B cell (primary cell): ENCODE measurements around the gene TACR2. TPM values are rescaled to one million over a fixed set of nuclear protein-coding genes. Genes with fewer than 3 reads are reported as not detected.

Experiments
- ATAC-seq: fragments of 200-7000 bp; cut with Tn5 transposase; one replicate; pipeline ENCODE4 v1.10.0; 2021; ENCODE audit warnings: low read depth, mild to moderate bottlenecking, moderate number of reproducible peaks, moderate library complexity
- CTCF ChIA-PET: fragments of 350-600 bp; sonication (Branson Sonifier 250); formaldehyde crosslinking; loops from one replicate; lab custom pipeline; 2021; ENCODE audit warnings: antibody characterized with exemption, inconsistent platforms; lab: Charles Lee
- POLR2A ChIA-PET: fragments of 350-600 bp; sonication (Branson Sonifier 250); formaldehyde crosslinking; loops from one replicate; lab custom pipeline; 2021; ENCODE audit warnings: antibody characterized with exemption; lab: Charles Lee
- DNase-seq: peaks from one replicate; pipeline ENCODE4 v3.0.0; 2013
- H2AFZ ChIP-seq: 2 replicates; pipeline ENCODE4 v1.6.1; 2012; ENCODE audit warnings: mild to moderate bottlenecking, low read depth, low read length; ENCODE audit not compliant: insufficient read depth, poor library complexity, severe bottlenecking
- H3K27ac ChIP-seq, 2 donors: 1 replicate in 1 of 2; 2 replicates in 1 of 2; pipeline ENCODE4 v1.5.1; 2012 to 2013; ENCODE audit warnings: low read length in 2 of 2, mild to moderate bottlenecking in 2 of 2, moderate library complexity in 1 of 2
- H3K27me3 ChIP-seq, 4 experiments: fragments of 200-600 bp in 1 of 4; sonication (generic) in 1 of 4; replicated peaks in 1 of 4; 1 replicate in 2 of 4; 2 replicates in 2 of 4; pipeline versions ENCODE4 v1.6.1 to v1.7.0; 2013 to 2016; ENCODE audit warnings: low read length in 3 of 4, mild to moderate bottlenecking in 2 of 4, mixed read lengths in 1 of 4, moderate library complexity in 1 of 4; ENCODE audit not compliant: insufficient read depth in 4 of 4, control insufficient read depth in 3 of 4; ENCODE audit errors: control extremely low read depth in 1 of 4
- H3K36me3 ChIP-seq, 2 experiments: replicated peaks in 1 of 2; 1 replicate in 1 of 2; 2 replicates in 1 of 2; pipeline versions ENCODE4 v1.6.1 to v1.7.1; 2013; ENCODE audit warnings: low read length in 1 of 2; ENCODE audit not compliant: insufficient read depth in 2 of 2, control insufficient read depth in 1 of 2; ENCODE audit errors: control extremely low read depth in 1 of 2, extremely low read depth in 1 of 2
- H3K4me1 ChIP-seq, 2 donors: fragments of 200-600 bp in 1 of 2; sonication (generic) in 1 of 2; 1 replicate in 1 of 2; 2 replicates in 1 of 2; pipeline versions ENCODE4 v1.5.1 to v1.6.1; 2013 to 2017; ENCODE audit warnings: low read length in 2 of 2; ENCODE audit not compliant: control insufficient read depth in 2 of 2, insufficient read depth in 2 of 2
- H3K4me2 ChIP-seq: replicated peaks from 2 replicates; pipeline ENCODE3; 2012; ENCODE audit warnings: mild to moderate bottlenecking, low read depth, low read length; ENCODE audit not compliant: poor library complexity, severe bottlenecking
- H3K4me3 ChIP-seq, 5 experiments: fragments of 200-600 bp in 1 of 5; sonication (generic) in 1 of 5; 1 replicate in 3 of 5; 2 replicates in 2 of 5; pipeline versions ENCODE4 v1.5.1 to v1.7.0; 2011 to 2016; ENCODE audit warnings: low read length in 4 of 5, mild to moderate bottlenecking in 4 of 5, low read depth in 2 of 5, control low read depth in 1 of 5, moderate library complexity in 1 of 5; ENCODE audit not compliant: insufficient read depth in 1 of 5; ENCODE audit errors: control extremely low read depth in 1 of 5, extremely low read depth in 1 of 5
- H3K79me2 ChIP-seq: fragments of 200-600 bp; sonication (generic); one replicate; pipeline ENCODE4 v1.6.0; 2016; ENCODE audit warnings: low read length; ENCODE audit not compliant: control insufficient read depth, insufficient read depth
- H3K9ac ChIP-seq: fragments of 200-600 bp; sonication (generic); 2 replicates; pipeline ENCODE4 v1.6.1; 2017; ENCODE audit warnings: mild to moderate bottlenecking, low read length, moderate library complexity
- H3K9me3 ChIP-seq, 3 donors: one replicate each; pipeline versions ENCODE4 v1.6.1 to v1.7.1; 2013; ENCODE audit warnings: low read length in 2 of 3; ENCODE audit not compliant: control insufficient read depth in 2 of 3, insufficient read depth in 1 of 3; ENCODE audit errors: control extremely low read depth in 1 of 3
- H4K20me1 ChIP-seq: 2 replicates; pipeline ENCODE4 v1.6.0; 2012; ENCODE audit warnings: mild to moderate bottlenecking, low read length; ENCODE audit not compliant: insufficient read depth, control insufficient read depth, poor library complexity, severe bottlenecking
- H3K27ac Mint-ChIP-seq: one replicate; pipeline ENCODE4 v1.8.0; 2021; ENCODE audit warnings: mixed read lengths
- H3K27me3 Mint-ChIP-seq: one replicate; pipeline ENCODE4 v1.8.0; 2021; ENCODE audit warnings: mixed read lengths
- H3K4me1 Mint-ChIP-seq: one replicate; pipeline ENCODE4 v1.8.0; 2021; ENCODE audit warnings: mixed read lengths
- H3K4me3 Mint-ChIP-seq: one replicate; pipeline ENCODE4 v1.8.0; 2021; ENCODE audit warnings: mixed read lengths
- H3K9me3 Mint-ChIP-seq: one replicate; pipeline ENCODE4 v1.8.0; 2022; ENCODE audit warnings: mixed read lengths; ENCODE audit not compliant: insufficient read depth
- EZH2 ChIP-seq: IDR thresholded peaks from 2 replicates; pipeline ENCODE4 v1.6.1; 2012; ENCODE audit warnings: borderline replicate concordance, low read depth, mild to moderate bottlenecking, moderate library complexity, low read length; ENCODE audit not compliant: insufficient read depth, poor library complexity, severe bottlenecking
- WGBS: methylation state at CpG from one replicate; pipeline ENCODE4 v1.1.5; 2013; ENCODE audit warnings: missing lambda C conversion rate; ENCODE audit not compliant: insufficient coverage; 5-methylcytosine and 5-hydroxymethylcytosine counted together
- intact Hi-C: fragments of 100-400 bp; cut with micrococcal nuclease; formaldehyde crosslinking; loops from one replicate; pipeline ENCODE4 v1.10.0; 2022
- polyA plus RNA-seq: library from polyadenylated mRNA; depleted of rRNA; stranded (reverse); fragments of >200 nt; gene quantifications from 2 replicates; pipeline ENCODE4 v1.2.3, GENCODE V29; 2012
- total RNA-seq, 2 donors: library from RNA; stranded (reverse); fragments of 120-200 nt in 1 of 2; gene quantifications; 1 replicate in 1 of 2; 2 replicates in 1 of 2; pipeline versions ENCODE4 v1.2.3 to v1.2.4, GENCODE V29; 2013 to 2022
- TF ChIP-seq, protein P1 (sequence below): fragments of 200-600 bp; IDR thresholded peaks from one replicate; pipeline ENCODE4 v1.8.0; 2022; ENCODE audit warnings: antibody characterized with exemption, mild to moderate bottlenecking

TACR2 gene
- total and polyA plus RNA-seq, 2 donors (not counting 1 experiment from before 2014, with no cell fraction given) = 0.18 TPM; not detected in 1

DNA sequence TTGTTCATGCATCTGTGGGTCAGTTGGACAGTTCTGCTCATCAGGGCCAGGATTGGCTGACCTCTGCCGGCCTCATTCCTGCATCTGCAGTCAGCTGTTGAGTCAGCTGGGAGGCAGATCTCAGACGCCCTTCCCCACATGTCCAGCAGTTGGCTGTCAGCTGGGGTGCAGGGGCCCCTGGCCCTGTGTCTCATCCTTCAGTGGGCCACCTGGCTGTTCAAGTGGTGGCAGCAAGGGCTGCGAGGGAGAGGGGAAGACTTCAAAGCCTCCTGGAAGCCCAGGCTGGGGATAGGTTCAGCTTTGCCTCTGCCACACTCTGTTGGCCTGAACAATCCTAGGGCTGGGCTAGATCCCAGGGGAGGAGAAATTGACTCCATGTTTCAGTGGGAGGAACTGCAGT, 33.2 kb downstream of the TACR2 start:
- no peaks in the 10 kb centered on the region for H4K20me1 ChIP-seq
- H3K27ac ChIP-seq = no peak overlapping the region
- no peaks in the 10 kb centered on the region for H3K27me3 ChIP-seq
- 89% methylated on average over 3 of the region's 3 CpGs for WGBS
- no peak for ATAC-seq
- no peaks in the 10 kb centered on the region for H3K9me3 ChIP-seq
- H3K79me2 ChIP-seq = no peaks in the 10 kb centered on the region
- no peak overlapping the region for H2AFZ ChIP-seq
- H3K4me1 ChIP-seq = no peaks in the 10 kb centered on the region
- Mint-ChIP-seq H3K27ac (no peak overlapping the region), H3K4me3 (no peak overlapping the region), H3K9me3 (no peaks in the 10 kb centered on the region), H3K27me3 (no peaks in the 10 kb centered on the region), H3K4me1 (peaks cover 3% of the 10 kb centered on the region)
- POLR2A ChIA-PET = no interaction called here
- no peak overlapping the region for H3K4me2 ChIP-seq
- CTCF ChIA-PET = interaction anchor here (3.5 kb wide), 1 partner anchor 9 kb away, joined by 12 read pairs; no protein-coding TSS in a partner anchor
- DNase-seq = no peak
- H3K9ac ChIP-seq = no peak overlapping the region
- intact Hi-C loops = no loop called here
- H3K36me3 ChIP-seq = peaks cover 4 to 77% of the 10 kb centered on the region in 2 experiments
- no peak overlapping the region for H3K4me3 ChIP-seq
- TF ChIP-seq, protein P1, sequence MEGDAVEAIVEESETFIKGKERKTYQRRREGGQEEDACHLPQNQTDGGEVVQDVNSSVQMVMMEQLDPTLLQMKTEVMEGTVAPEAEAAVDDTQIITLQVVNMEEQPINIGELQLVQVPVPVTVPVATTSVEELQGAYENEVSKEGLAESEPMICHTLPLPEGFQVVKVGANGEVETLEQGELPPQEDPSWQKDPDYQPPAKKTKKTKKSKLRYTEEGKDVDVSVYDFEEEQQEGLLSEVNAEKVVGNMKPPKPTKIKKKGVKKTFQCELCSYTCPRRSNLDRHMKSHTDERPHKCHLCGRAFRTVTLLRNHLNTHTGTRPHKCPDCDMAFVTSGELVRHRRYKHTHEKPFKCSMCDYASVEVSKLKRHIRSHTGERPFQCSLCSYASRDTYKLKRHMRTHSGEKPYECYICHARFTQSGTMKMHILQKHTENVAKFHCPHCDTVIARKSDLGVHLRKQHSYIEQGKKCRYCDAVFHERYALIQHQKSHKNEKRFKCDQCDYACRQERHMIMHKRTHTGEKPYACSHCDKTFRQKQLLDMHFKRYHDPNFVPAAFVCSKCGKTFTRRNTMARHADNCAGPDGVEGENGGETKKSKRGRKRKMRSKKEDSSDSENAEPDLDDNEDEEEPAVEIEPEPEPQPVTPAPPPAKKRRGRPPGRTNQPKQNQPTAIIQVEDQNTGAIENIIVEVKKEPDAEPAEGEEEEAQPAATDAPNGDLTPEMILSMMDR = no peak
- no peak for TF ChIP-seq EZH2

DNA sequence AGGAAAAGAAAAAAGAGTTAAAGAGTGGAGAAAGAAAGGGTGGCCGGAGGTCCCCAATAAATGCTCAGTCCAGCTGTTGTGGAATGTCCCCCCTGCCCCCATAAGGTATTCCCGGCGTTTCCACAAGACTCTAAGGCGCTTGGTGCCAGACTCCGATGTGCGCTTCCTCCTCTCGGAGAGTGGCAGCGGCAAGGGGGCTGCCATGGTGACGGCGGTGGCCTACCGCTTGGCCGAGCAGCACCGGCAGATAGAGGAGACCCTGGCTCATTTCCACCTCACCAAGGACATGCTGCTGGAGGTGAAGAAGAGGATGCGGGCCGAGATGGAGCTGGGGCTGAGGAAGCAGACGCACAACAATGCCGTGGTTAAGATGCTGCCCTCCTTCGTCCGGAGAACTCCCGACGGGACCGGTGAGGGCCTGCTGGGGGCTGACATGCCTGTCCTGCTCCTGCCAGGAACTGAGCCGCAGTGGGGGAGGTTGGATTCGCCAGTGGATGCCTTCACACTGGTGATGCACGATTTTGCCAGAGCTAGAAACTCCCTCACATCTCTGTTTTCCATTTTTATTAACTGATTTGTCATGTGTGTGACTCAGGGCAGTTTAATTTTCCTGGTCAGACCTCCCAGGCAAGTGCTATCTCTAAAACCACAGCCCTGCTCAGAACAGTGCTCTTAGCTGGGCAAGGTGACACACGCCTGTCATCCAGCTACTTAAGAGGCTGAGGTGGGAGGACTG, 34.2 kb downstream of the TACR2 start:
- H4K20me1 ChIP-seq = no peaks in the 10 kb centered on the region

More for the DNA sequence above, 34.2 kb downstream of the TACR2 start:
- H3K4me3 ChIP-seq = no peak overlapping the region
- H3K9ac ChIP-seq = no peak overlapping the region
- no peak for DNase-seq
- ATAC-seq = no peak
- no peaks in the 10 kb centered on the region for H3K4me1 ChIP-seq
- Mint-ChIP-seq H3K27me3 (no peaks in the 10 kb centered on the region), H3K4me3 (no peak overlapping the region), H3K27ac (no peak overlapping the region), H3K4me1 (peaks cover 12% of the 10 kb centered on the region), H3K9me3 (no peaks in the 10 kb centered on the region)
- H3K36me3 ChIP-seq = peaks cover 8 to 72% of the 10 kb centered on the region in 2 experiments
- POLR2A ChIA-PET = no interaction called here
- intact Hi-C loops = no loop called here
- no peak overlapping the region for H2AFZ ChIP-seq
- H3K4me2 ChIP-seq = no peak overlapping the region
- TF ChIP-seq EZH2 = no peak
- TF ChIP-seq, protein P1 = no peak
- no peak overlapping the region for H3K27ac ChIP-seq
- CTCF ChIA-PET = interaction anchor here (3.5 kb wide), 1 partner anchor 10 kb away, joined by 12 read pairs; no protein-coding TSS in a partner anchor
- H3K27me3 ChIP-seq = no peaks in the 10 kb centered on the region
- WGBS = 98% methylated on average over 21 of the region's 26 CpGs
- H3K79me2 ChIP-seq = no peaks in the 10 kb centered on the region
- no peaks in the 10 kb centered on the region for H3K9me3 ChIP-seq
